ENCODE results near the gene PTH2R.
"Not testable (repeated sequence)": the region's sequence is repeated elsewhere in the genome, so short reads cannot be mapped to it uniquely, and the experiment has no call there.

DNA sequence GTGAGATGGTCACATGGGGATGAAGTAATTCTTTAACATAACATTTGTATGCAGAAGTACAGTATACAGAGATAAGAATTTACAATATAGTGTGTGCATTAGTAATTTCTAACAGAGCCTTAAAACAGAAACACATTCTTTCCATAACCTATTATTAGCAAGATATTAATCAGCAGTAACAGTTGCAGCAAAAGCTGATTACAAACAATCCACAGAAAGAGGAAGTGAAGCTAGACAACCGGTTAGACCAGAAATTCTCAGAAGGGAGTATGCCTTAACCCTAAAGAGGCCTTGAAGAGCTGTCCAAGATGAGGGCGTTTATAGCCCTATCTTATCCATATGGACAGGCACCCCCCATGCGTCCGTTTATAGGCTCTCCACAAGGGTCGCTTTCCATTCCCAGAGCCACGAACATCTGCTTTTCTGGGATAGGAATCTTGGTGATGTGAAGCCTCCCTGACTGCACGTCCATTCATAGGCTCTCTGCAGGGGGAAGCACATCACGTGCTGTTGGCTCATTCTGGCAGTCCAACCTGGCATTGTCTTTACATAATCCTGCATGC lies 75.9 kb downstream of the PTH2R start:
- TF ChIP-seq FOXK2 (IDR thresholded peaks at IDR 0.05); CTBP1 (IDR thresholded peaks at IDR 0.05; ENCODE audit: borderline replicate concordance); SP1 (IDR thresholded peaks at IDR 0.05); HDGF (IDR thresholded peaks at IDR 0.05; ENCODE audit: borderline replicate concordance); FOXM1 (IDR thresholded peaks at IDR 0.05; ENCODE audit: borderline replicate concordance); SUZ12 (IDR thresholded peaks at IDR 0.05); ELF4 (IDR thresholded peaks at IDR 0.05): not testable (repeated sequence)

All from HEK293T (cell line).